GM10266 (cell line): ENCODE results near the gene BCL2L11.

Experiments used
- DNase-seq: peaks from one replicate; pipeline ENCODE4 v3.0.0; 2012; ENCODE audit errors: extremely low spot score
- TF ChIP-seq, protein P1 (sequence below): IDR thresholded peaks from 2 replicates; pipeline ENCODE4 v1.5.1; 2012; ENCODE audit warnings: mild to moderate bottlenecking, low read depth; ENCODE audit not compliant: control insufficient read depth, insufficient read depth; ENCODE audit errors: missing control alignments

BCL2L11 gene

DNA sequence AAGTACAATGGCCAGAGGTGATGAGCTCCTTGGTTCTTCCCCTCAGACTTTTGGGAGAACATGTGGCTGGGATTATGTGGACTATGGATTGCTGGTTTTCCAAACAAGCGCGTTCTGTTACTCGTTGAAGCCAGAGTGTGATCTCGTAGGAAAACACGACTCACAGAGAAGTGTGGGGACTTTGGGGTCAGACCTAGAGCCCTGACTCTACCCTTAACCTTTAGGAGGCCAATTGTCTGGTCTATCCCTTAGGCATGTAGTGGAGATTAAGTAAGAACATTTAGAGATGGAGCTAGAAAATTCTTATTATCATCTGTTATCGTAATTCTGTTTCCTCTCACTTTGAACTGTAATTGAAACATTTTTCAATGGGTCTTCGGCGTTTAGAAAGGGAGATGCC is 35.8 kb downstream of the BCL2L11 start:
- no peak for DNase-seq
- TF ChIP-seq, protein P1, sequence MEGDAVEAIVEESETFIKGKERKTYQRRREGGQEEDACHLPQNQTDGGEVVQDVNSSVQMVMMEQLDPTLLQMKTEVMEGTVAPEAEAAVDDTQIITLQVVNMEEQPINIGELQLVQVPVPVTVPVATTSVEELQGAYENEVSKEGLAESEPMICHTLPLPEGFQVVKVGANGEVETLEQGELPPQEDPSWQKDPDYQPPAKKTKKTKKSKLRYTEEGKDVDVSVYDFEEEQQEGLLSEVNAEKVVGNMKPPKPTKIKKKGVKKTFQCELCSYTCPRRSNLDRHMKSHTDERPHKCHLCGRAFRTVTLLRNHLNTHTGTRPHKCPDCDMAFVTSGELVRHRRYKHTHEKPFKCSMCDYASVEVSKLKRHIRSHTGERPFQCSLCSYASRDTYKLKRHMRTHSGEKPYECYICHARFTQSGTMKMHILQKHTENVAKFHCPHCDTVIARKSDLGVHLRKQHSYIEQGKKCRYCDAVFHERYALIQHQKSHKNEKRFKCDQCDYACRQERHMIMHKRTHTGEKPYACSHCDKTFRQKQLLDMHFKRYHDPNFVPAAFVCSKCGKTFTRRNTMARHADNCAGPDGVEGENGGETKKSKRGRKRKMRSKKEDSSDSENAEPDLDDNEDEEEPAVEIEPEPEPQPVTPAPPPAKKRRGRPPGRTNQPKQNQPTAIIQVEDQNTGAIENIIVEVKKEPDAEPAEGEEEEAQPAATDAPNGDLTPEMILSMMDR, result no peak

DNA sequence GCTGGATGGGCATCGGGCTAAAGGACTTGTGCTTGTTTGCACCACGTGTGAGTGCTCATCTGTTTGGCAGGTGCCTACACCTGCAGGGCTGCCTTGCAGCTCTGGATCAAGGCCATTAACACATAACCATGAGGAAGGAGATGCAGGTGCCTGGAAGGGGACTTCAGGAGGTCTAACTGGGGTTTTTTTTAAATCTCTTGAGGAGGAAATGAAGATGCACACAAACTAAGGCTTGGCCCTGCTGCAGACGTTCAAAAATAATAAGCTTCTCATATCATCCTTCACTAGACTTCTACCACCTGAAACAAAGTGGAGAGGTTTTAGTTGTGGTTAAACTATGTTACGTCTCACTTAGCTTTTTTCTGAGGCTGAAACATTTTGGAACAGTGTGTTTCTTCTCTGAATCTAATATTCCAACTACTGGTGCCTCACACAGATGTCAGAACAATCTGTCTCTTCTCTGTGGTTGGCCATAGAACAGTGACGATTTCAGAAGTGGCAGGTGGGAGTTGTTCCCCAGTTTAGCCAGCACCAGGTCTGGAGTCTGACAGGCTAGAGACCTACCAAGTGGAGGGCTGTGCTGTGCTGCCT is 36.5 kb downstream of the BCL2L11 start:
- no peak for DNase-seq
- TF ChIP-seq, protein P1, result no peak

DNA sequence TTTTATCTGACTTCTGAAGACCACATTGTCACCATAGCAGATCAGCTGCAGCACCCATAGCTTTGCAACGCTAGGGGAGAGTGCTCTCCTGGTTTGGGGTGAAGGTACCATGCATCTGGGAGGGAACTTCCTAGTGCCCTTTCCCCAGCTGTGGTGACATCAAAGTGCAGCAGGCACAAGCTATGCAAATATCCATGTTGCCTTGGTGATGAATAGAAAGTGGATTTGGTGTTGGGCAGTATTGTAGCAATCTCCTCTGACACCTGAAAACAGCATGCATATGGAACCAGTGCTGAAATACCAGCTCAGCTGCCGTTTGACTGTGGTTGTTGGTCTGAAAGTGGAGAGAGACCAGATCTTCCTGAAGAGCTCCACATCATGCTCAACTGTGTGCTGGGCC is 37.1 kb downstream of the BCL2L11 start:
- no peak for DNase-seq
- TF ChIP-seq, protein P1, result no peak

DNA sequence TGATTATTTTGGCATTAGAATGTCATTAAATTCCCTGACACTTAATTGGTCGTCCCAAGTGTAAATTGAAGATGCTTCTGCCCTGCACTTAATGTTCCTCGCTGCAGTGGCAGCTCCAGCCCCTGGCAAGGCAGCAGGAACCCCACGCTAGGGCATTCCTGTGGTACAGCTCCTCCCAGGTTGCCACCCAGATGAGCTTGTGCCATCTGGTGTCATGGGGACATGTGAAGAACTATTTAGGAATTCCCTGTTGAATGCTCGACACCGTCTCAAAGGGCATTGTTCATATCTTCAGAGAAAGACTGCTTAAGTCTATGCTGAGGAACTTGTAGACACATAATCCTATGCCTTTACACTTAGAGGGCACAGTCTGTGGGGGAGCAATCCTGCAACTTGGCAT is 38.9 kb downstream of the BCL2L11 start:
- DNase-seq, result no peak
- TF ChIP-seq, protein P1, result no peak

DNA sequence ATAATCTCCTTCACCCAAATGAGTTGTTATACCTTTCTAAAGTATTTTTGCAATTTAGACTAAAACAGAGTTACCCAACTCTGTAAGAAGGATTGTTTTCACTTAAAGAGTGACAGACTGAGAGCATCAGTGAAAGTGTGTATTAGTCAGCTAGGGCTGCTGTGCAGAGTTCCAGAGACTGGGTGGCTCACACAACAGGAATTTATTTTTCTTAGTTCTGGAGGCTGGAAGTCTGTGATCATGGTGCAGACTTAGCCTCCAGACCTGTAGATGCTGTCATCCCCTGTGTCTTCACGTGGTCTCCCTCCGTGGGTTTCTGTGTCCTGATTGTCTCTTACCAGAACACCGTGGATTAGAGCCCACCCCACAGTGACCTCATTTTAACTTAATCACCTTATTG is 40.0 kb downstream of the BCL2L11 start:
- TF ChIP-seq, protein P1, result no peak
- no peak for DNase-seq

DNA sequence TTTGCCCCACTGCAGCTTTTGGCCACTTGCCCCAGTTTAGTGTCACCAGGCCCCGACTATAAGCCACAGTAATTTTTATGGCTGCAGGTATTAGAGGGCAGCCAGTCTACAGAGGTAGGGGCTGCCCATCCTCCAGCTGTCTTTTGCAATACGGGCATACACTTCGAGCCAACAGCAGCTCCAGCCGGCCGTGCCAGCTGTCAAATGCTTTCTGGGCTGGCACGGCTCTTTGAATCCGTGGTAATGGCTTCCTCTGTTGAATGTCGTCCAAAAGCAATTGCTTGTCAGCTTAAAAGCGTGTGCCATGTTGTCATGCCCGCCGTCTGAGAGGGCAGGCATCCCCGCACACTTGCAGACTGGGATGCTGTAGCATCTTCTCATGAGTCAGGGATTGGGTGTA is 41.3 kb downstream of the BCL2L11 start:
- TF ChIP-seq, protein P1, result no peak
- DNase-seq, result no peak

DNA sequence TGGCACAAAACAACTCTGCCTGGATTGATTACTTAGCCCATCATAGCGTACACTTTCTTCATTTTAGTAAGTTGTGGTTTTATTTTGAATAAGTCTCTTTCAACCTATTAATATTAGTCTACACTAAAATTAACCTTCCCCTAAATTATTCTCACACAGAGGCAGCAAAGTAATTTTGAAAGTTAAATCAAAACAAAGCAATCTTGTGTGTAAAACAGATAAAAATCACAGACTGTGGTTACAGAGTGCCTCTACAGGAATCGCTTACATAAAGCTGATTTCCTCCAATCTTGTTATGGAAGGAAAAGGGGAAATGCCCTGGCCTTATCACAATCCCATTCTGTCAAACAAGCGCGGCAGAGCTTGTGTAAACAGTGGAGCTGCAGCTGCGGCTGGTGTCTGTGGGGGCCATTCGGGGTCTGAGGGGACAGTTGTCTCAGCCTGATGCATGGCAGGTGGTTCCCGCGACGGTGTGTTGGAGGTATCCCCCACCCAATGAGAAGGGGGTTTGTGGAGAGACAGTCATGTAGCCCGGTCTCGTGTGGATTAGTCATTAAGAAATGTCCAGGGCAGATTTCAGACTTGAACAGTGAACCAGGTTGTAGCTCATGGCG is 42.1 kb downstream of the BCL2L11 start:
- TF ChIP-seq, protein P1, result no peak
- DNase-seq, result no peak
